ENCODE measurements around the gene C1orf226. TPM values are rescaled to one million over a fixed set of nuclear protein-coding genes. Genes with fewer than 3 reads are reported as not detected.

C1orf226 gene
- total and polyA plus RNA-seq, 4 donors = 2.1 to 7.9 (median 2.4) TPM

DNA sequence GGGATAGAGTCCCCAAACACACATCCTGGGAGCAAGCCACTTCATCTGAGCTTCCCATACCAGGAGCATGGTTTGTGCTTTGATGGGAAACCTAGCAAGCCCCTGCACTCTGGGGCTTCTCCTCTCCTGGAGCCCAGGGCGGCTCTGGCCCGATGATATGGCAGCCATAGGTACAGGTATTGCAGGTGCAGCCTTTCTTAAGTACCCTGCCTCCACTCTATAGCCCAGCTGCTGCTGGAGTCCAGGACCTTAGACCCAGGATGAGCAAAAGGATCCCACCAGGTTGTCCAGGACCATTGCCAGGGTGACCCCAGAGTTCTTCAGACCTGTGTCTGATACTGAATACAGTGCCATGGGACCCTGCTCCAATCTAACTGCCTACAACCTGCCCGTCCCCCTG is 4.2 kb downstream of the C1orf226 start:
- Histone ChIP-seq H3K4me1 (ENCODE audit: control insufficient read depth in 5 of 5, insufficient read depth in 5 of 5, low read length in 5 of 5) (peaks cover 0 to 3% (median 0%) of the 10 kb centered on the region in 5 donors), H3K9me3 (ENCODE audit: control insufficient read depth in 4 of 4, insufficient read depth in 3 of 4, low read length in 3 of 4) (no peaks in the 10 kb centered on the region)
- no peak for ATAC-seq (ENCODE audit: insufficient read depth, low FRiP score)

DNA sequence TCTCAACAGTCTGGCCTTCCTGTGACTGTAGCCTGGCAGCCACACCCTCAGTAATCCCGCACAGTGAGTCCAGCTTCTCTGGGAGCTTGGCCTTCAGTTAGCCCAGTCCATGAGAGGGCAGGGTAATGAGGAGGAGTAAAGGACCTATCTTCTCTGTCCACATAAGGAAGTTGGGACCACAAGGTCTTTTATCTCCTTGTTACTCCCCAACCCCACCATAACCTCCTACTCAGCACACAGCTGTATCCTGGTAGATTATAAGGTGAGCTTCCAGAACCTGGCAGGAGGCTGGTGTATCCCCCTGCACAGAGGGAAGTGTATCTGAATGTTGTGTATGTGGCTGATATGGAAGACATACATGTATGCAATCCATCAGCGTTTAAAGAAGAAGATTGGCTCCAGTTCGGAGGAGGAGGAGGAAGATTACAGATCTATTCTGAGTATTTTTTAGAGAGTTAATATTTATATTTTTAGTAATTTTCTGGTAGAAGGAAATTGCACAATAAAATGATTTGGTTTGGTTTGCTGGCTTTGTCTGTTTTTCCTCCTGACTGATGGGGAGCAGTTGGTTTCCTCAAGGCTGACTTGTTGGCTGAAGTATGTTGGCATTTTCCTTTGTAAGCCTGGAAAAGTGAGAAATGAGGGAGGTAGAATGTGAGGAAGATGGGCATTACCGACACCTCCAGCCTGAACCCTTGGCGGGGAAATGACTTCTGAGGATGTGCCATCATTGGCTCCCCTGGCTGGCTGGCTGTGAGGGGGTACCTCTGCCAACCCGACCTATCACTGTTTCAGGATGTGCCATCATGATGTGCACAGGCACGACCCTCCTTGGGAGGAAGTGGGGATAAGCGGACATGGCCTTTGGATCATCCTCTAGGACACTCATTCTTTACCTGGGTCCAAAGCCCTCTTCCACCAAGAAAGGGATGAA is 5.0 kb downstream of the C1orf226 start:
- WGBS, 2 donors = 79 to 80% methylated on average over 8 of the region's 8 CpGs
- H3K36me3 ChIP-seq (ENCODE audit: control insufficient read depth in 4 of 4, insufficient read depth in 4 of 4, low read length in 4 of 4) = no peaks in the 10 kb centered on the region
- peaks cover 0 to 3% (median 0%) of the 10 kb centered on the region in 5 donors for H3K4me1 ChIP-seq (ENCODE audit: control insufficient read depth in 5 of 5, insufficient read depth in 5 of 5, low read length in 5 of 5)
- DNase-seq (no peak), ATAC-seq (ENCODE audit: insufficient read depth, low FRiP score) (no peak)
- H3K9ac ChIP-seq (ENCODE audit: insufficient read depth in 1 of 2, low read length in 2 of 2) = no peak overlapping the region
- H3K27me3 ChIP-seq (ENCODE audit: control insufficient read depth in 3 of 3, insufficient read depth in 3 of 3, low read length in 2 of 3) = no peaks in the 10 kb centered on the region
- TF ChIP-seq, protein P1, sequence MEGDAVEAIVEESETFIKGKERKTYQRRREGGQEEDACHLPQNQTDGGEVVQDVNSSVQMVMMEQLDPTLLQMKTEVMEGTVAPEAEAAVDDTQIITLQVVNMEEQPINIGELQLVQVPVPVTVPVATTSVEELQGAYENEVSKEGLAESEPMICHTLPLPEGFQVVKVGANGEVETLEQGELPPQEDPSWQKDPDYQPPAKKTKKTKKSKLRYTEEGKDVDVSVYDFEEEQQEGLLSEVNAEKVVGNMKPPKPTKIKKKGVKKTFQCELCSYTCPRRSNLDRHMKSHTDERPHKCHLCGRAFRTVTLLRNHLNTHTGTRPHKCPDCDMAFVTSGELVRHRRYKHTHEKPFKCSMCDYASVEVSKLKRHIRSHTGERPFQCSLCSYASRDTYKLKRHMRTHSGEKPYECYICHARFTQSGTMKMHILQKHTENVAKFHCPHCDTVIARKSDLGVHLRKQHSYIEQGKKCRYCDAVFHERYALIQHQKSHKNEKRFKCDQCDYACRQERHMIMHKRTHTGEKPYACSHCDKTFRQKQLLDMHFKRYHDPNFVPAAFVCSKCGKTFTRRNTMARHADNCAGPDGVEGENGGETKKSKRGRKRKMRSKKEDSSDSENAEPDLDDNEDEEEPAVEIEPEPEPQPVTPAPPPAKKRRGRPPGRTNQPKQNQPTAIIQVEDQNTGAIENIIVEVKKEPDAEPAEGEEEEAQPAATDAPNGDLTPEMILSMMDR (IDR thresholded peaks at IDR 0.05; ENCODE audit: control extremely low read depth, extremely low read depth) = no peak
- no peak overlapping the region for H3K4me3 ChIP-seq
- no peaks in the 10 kb centered on the region for H3K9me3 ChIP-seq (ENCODE audit: control insufficient read depth in 4 of 4, insufficient read depth in 3 of 4, low read length in 3 of 4)
- no peak overlapping the region for H3K27ac ChIP-seq (ENCODE audit: low read depth in 1 of 2, low read length in 1 of 2)

More for the DNA sequence above, 4.2 kb downstream of the C1orf226 start:
- no peak for DNase-seq
- Histone ChIP-seq H3K9ac (ENCODE audit: insufficient read depth in 1 of 2, low read length in 2 of 2) (no peak overlapping the region), H3K27ac (ENCODE audit: low read depth in 1 of 2, low read length in 1 of 2) (no peak overlapping the region), H3K4me3 (no peak overlapping the region), H3K27me3 (ENCODE audit: control insufficient read depth in 3 of 3, insufficient read depth in 3 of 3, low read length in 2 of 3) (no peaks in the 10 kb centered on the region), H3K36me3 (ENCODE audit: control insufficient read depth in 4 of 4, insufficient read depth in 4 of 4, low read length in 4 of 4) (no peaks in the 10 kb centered on the region)
- TF ChIP-seq, protein P1 (IDR thresholded peaks at IDR 0.05; ENCODE audit: control extremely low read depth, extremely low read depth) = no peak
- WGBS, 2 donors = 83 to 96% methylated on average over 3 of the region's 3 CpGs

DNA sequence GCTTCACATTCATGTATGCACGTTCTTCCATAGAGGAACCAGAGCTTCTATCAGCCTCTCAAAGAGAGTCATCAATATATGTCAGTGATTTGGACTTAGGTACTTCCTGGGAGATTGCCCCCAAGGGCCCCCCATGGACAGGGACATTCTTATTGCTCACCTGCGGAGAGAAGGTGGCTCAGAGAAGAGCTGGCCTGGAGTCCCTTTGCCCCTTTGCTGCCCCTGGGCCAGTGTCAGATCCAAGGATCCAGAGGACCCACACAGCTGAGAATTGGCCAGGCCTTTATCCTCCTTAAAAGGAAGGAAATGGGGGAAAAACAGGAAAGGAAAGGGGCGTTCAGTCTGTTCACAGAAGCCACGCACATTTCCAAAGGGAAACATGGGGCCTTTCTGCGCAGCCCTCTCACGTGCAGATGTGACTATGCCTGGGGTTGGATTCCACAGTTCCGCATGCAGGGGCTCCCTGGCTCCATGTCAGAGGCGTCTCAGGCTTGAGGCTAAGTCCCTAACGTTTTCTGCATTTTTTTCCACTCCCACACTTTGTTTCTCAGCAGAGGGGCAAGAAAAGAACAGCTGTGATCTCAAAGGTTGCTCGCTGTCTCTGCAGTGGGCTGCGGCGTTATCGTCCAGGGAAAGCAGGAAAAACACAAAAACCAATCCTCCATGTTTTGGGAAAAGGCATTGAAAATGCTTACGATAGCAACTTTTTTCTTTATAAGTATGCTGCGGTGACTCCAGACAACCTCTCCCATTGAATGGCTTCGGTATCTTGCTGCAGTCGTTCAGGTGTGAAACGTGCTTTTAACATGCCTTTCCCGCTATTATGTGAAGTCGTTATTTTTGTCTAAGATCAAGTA is 5.9 kb downstream of the C1orf226 start:
- WGBS, 2 donors = 81 to 82% methylated on average over 20 of the region's 20 CpGs
- no peak overlapping the region for H3K4me3 ChIP-seq
- H3K27me3 ChIP-seq (ENCODE audit: control insufficient read depth in 3 of 3, insufficient read depth in 3 of 3, low read length in 2 of 3) = no peaks in the 10 kb centered on the region
- no peaks in the 10 kb centered on the region for H3K36me3 ChIP-seq (ENCODE audit: control insufficient read depth in 4 of 4, insufficient read depth in 4 of 4, low read length in 4 of 4)
- H3K4me1 ChIP-seq (ENCODE audit: control insufficient read depth in 5 of 5, insufficient read depth in 5 of 5, low read length in 5 of 5) = peaks cover 0 to 3% (median 0%) of the 10 kb centered on the region in 5 donors
- DNase-seq (no peak), ATAC-seq (ENCODE audit: insufficient read depth, low FRiP score) (no peak)
- no peaks in the 10 kb centered on the region for H3K9me3 ChIP-seq (ENCODE audit: control insufficient read depth in 4 of 4, insufficient read depth in 3 of 4, low read length in 3 of 4)
- H3K9ac ChIP-seq (ENCODE audit: insufficient read depth in 1 of 2, low read length in 2 of 2) = no peak overlapping the region
- no peak overlapping the region for H3K27ac ChIP-seq (ENCODE audit: low read depth in 1 of 2, low read length in 1 of 2)
- TF ChIP-seq, protein P1 (IDR thresholded peaks at IDR 0.05; ENCODE audit: control extremely low read depth, extremely low read depth) = no peak

Measured in lung (tissue), 12 donors.